ENCODE measurements around the gene DPM2. TPM values are rescaled to one million over a fixed set of nuclear protein-coding genes. Genes with fewer than 3 reads are reported as not detected.
A peak's percentile ranks its signal among the peaks of the same experiment; 100 is the strongest.

The DPM2 gene
- total RNA-seq, 1 donor from 2014 or later: 32.7 TPM

DNA sequence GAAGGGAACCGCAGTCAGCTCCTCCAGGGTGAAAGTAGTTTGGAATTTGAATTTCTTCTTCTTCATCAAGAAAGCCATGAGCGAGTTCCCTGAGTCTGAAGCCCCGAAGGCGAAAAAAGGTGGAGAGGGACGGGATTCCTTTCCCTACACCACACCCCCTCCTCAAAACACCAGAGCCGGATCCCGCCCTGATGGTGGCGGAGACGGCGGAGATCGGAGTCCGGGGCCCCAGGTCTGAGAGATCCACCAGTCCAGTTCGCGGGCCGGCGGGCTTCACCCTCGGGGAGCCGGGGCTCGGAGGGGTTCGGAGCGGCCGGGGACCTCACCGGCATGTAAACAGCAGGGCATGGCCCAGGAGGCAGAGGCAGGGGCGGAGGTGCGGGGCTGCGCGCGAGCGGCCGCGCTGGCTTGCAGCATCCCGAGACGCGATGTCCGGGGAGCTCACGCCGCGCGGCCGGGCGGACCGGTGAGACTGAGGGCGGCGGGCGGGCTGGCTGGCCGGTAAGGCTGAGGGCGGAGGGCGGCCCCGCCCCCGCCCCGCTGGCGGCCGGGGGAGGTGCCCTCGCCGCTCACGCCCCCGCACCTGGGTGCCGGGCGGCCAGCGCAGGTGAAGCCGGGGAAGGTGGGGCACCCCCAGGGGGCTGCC is 42.5 kb upstream of the DPM2 start:
- Mint-ChIP-seq H3K27ac (ENCODE audit: unreplicated experiment) (peak overlapping the region; percentile 72), H3K36me3 (ENCODE audit: low read depth, unreplicated experiment) (no peaks in the 10 kb centered on the region), H3K4me1 (ENCODE audit: low read depth, unreplicated experiment) (peaks cover 15% of the 10 kb centered on the region), H3K27me3 (ENCODE audit: low read depth, unreplicated experiment) (peaks cover 3% of the 10 kb centered on the region), H3K4me3 (ENCODE audit: unreplicated experiment) (peak overlapping the region; percentile 95), H3K9me3 (ENCODE audit: unreplicated experiment) (no peaks in the 10 kb centered on the region)
- H2AFZ ChIP-seq (ENCODE audit: low read depth, low read length): peak overlapping the region; percentile 56
- H4K20me1 ChIP-seq (ENCODE audit: insufficient read depth, low read length): peaks cover 48% of the 10 kb centered on the region
- H3K36me3 ChIP-seq (ENCODE audit: insufficient read depth, low read length): no peaks in the 10 kb centered on the region
- peaks cover 37% of the 10 kb centered on the region for H3K4me1 ChIP-seq (ENCODE audit: insufficient read depth, low read length)
- DNase-seq (ENCODE audit: low read depth) (no peak), FAIRE-seq (no peak)
- H3K27me3 ChIP-seq (ENCODE audit: insufficient read depth, low read length): no peaks in the 10 kb centered on the region
- no peak for TF ChIP-seq EZH2 (IDR thresholded peaks at IDR 0.05; ENCODE audit: insufficient read depth, low read length)
- TF ChIP-seq, protein P1, sequence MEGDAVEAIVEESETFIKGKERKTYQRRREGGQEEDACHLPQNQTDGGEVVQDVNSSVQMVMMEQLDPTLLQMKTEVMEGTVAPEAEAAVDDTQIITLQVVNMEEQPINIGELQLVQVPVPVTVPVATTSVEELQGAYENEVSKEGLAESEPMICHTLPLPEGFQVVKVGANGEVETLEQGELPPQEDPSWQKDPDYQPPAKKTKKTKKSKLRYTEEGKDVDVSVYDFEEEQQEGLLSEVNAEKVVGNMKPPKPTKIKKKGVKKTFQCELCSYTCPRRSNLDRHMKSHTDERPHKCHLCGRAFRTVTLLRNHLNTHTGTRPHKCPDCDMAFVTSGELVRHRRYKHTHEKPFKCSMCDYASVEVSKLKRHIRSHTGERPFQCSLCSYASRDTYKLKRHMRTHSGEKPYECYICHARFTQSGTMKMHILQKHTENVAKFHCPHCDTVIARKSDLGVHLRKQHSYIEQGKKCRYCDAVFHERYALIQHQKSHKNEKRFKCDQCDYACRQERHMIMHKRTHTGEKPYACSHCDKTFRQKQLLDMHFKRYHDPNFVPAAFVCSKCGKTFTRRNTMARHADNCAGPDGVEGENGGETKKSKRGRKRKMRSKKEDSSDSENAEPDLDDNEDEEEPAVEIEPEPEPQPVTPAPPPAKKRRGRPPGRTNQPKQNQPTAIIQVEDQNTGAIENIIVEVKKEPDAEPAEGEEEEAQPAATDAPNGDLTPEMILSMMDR (IDR thresholded peaks at IDR 0.05; ENCODE audit: insufficient read depth, low read depth, low read length): no peak
- H3K9ac ChIP-seq (ENCODE audit: low read length): peak overlapping the region; percentile 81
- H3K9me3 ChIP-seq (ENCODE audit: insufficient read depth, low read depth, low read length): no peaks in the 10 kb centered on the region
- H3K4me3 ChIP-seq (ENCODE audit: insufficient read depth, low read depth, low read length): peak overlapping the region; percentile 76
- peak overlapping the region; percentile 97 for H3K4me2 ChIP-seq (ENCODE audit: low read length)
- peak overlapping the region; percentile 38 for H3K27ac ChIP-seq (ENCODE audit: low read depth, low read length)
- H3K79me2 ChIP-seq (ENCODE audit: insufficient read depth, low read length): peaks cover 47% of the 10 kb centered on the region

DNA sequence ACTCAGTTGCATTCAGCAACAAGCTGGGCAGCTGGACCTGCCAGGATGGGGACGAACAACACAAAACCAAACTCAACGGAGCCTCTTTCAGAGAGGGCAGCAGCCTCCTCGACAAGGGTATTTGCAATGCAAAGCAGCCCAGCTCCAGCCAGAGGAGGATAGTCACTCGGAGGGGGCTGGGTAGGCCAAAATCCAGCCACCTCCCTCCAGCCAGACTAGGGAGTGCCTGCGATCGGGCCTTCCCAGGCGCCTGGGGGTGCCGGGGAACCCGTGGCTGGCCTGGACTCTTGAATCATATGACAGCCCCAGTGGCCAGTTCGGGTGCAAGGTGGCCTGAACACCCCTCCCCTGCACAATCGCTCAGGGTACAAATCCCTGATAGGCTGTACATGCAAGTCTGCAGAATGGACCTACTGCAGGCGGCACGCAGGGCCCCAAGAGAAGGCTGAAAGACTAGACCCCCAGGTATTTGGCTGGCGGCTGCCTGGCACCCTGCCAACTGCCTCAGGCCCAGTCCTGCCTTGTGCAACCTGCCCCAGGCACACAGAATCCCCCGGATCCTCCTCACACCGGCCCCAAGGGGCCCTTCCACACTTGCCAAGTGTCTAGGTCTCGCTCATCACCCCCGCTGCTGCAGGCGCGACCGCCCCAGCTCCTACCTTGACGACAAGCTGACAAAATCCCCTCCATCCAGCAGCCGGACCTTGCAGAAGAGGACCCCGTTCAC is 41.8 kb upstream of the DPM2 start:
- peaks cover 54% of the 10 kb centered on the region for H3K79me2 ChIP-seq (ENCODE audit: insufficient read depth, low read length)
- FAIRE-seq: no peak

More for the DNA sequence above, 41.8 kb upstream of the DPM2 start:
- H3K4me2 ChIP-seq (ENCODE audit: low read length): peak overlapping the region; percentile 97
- H3K36me3 Mint-ChIP-seq (ENCODE audit: low read depth, unreplicated experiment): no peaks in the 10 kb centered on the region
- DNase-seq (ENCODE audit: low read depth): peak; percentile 7
- H3K27ac ChIP-seq (ENCODE audit: low read depth, low read length): peak overlapping the region; percentile 11
- TF ChIP-seq EZH2 (IDR thresholded peaks at IDR 0.05; ENCODE audit: insufficient read depth, low read length): no peak
- TF ChIP-seq, protein P1 (IDR thresholded peaks at IDR 0.05; ENCODE audit: insufficient read depth, low read depth, low read length): no peak
- peaks cover 55% of the 10 kb centered on the region for H4K20me1 ChIP-seq (ENCODE audit: insufficient read depth, low read length)
- peak overlapping the region; percentile 76 for H3K4me3 ChIP-seq (ENCODE audit: insufficient read depth, low read depth, low read length)
- no peaks in the 10 kb centered on the region for H3K36me3 ChIP-seq (ENCODE audit: insufficient read depth, low read length)
- H3K4me3 Mint-ChIP-seq (ENCODE audit: unreplicated experiment): peak overlapping the region; percentile 95
- H3K27me3 ChIP-seq (ENCODE audit: insufficient read depth, low read length): no peaks in the 10 kb centered on the region
- peak overlapping the region; percentile 56 for H2AFZ ChIP-seq (ENCODE audit: low read depth, low read length)
- no peaks in the 10 kb centered on the region for H3K27me3 Mint-ChIP-seq (ENCODE audit: low read depth, unreplicated experiment)
- peak overlapping the region; percentile 81 for H3K9ac ChIP-seq (ENCODE audit: low read length)
- H3K4me1 Mint-ChIP-seq (ENCODE audit: low read depth, unreplicated experiment): peaks cover 18% of the 10 kb centered on the region
- peaks cover 41% of the 10 kb centered on the region for H3K4me1 ChIP-seq (ENCODE audit: insufficient read depth, low read length)
- H3K27ac Mint-ChIP-seq (ENCODE audit: unreplicated experiment): peak overlapping the region; percentile 72
- no peaks in the 10 kb centered on the region for H3K9me3 Mint-ChIP-seq (ENCODE audit: unreplicated experiment)
- no peaks in the 10 kb centered on the region for H3K9me3 ChIP-seq (ENCODE audit: insufficient read depth, low read depth, low read length)
